Measurements from ENCODE around the gene ACAD8.
"Not testable (repeated sequence)": the region's sequence is repeated elsewhere in the genome, so short reads cannot be mapped to it uniquely, and the experiment has no call there.

The ACAD8 gene

GRCh38 chr11:134283461-134284230, 30.3 kb downstream of the ACAD8 start:
- no peak for TF ChIP-seq CTCF (IDR thresholded peaks at IDR 0.05; ENCODE audit: low read depth, low read length)
- no peak overlapping the region for H3K4me3 ChIP-seq (ENCODE audit: low read depth, low read length)

- H3K4me3 ChIP-seq (ENCODE audit: low read depth, low read length), result not testable (repeated sequence)
These were observed 31.0 kb downstream of the ACAD8 start for GRCh38 chr11:134284349-134284748.

GRCh38 chr11:134287561-134287960, 34.2 kb downstream of the ACAD8 start:
- no peak for TF ChIP-seq CTCF (IDR thresholded peaks at IDR 0.05; ENCODE audit: low read depth, low read length)
- no peak overlapping the region for H3K4me3 ChIP-seq (ENCODE audit: low read depth, low read length)

- no peak for TF ChIP-seq CTCF (IDR thresholded peaks at IDR 0.05; ENCODE audit: low read depth, low read length)
- H3K4me3 ChIP-seq (ENCODE audit: low read depth, low read length), result no peak overlapping the region
These were observed 35.1 kb downstream of the ACAD8 start for GRCh38 chr11:134288486-134288885.

GRCh38 chr11:134289167-134289566, 35.8 kb downstream of the ACAD8 start:
- H3K4me3 ChIP-seq (ENCODE audit: low read depth, low read length), result no peak overlapping the region
- no peak for TF ChIP-seq CTCF (IDR thresholded peaks at IDR 0.05; ENCODE audit: low read depth, low read length)

- no peak for TF ChIP-seq CTCF (IDR thresholded peaks at IDR 0.05; ENCODE audit: low read depth, low read length)
- no peak overlapping the region for H3K4me3 ChIP-seq (ENCODE audit: low read depth, low read length)
These were observed 36.4 kb downstream of the ACAD8 start for GRCh38 chr11:134289789-134290188.

GRCh38 chr11:134290646-134291045, 37.3 kb downstream of the ACAD8 start:
- no peak overlapping the region for H3K4me3 ChIP-seq (ENCODE audit: low read depth, low read length)
- TF ChIP-seq CTCF (IDR thresholded peaks at IDR 0.05; ENCODE audit: low read depth, low read length), result no peak

GRCh38 chr11:134291196-134291595, 37.8 kb downstream of the ACAD8 start:
- H3K4me3 ChIP-seq (ENCODE audit: low read depth, low read length), result no peak overlapping the region
- no peak for TF ChIP-seq CTCF (IDR thresholded peaks at IDR 0.05; ENCODE audit: low read depth, low read length)
